IMR-90 (cell line): ENCODE data around the gene CLCN4. TPM values are rescaled to one million over a fixed set of nuclear protein-coding genes. Genes with fewer than 3 reads are reported as not detected.

Source experiments
- ATAC-seq: fragments of 200-7000 bp; cut with Tn5 transposase; 2 replicates; pipeline ENCODE4 v1.9.1; 2020; ENCODE audit warnings: low read depth, mild to moderate bottlenecking, moderate library complexity
- BruUV-seq: library from RNA; stranded (reverse); fragments of 400-500 nt; replicated peaks from 2 replicates; lab custom pipeline; 2021; lab: Mats Ljungman, UMichigan
- CTCF ChIA-PET: fragments of 300-600 bp; formaldehyde crosslinking; extraction: SDS; loops from one replicate; lab custom pipeline; 2021; ENCODE audit warnings: antibody characterized with exemption; lab: Yijun Ruan, JAX
- POLR2A ChIA-PET: fragments of 300-600 bp; sonication (Branson Sonifier 250); formaldehyde crosslinking; loops from one replicate; lab custom pipeline; 2022; ENCODE audit warnings: antibody characterized with exemption; ENCODE audit not compliant: unreplicated experiment; lab: Charles Lee
- DNase-seq: peaks from one replicate; pipeline ENCODE4 v3.0.0; 2013
- H2AFZ ChIP-seq: replicated peaks from 2 replicates; pipeline ENCODE3; 2013; ENCODE audit warnings: low read length, mild to moderate bottlenecking; ENCODE audit not compliant: poor library complexity
- H2AK5ac ChIP-seq: 2 replicates; pipeline ENCODE4 v1.6.1; 2013; ENCODE audit warnings: low read depth, low read length, inconsistent platforms
- H2AK9ac ChIP-seq: replicated peaks from 2 replicates; pipeline ENCODE3; 2013; ENCODE audit warnings: mild to moderate bottlenecking, low read depth, low read length, moderate library complexity; ENCODE audit not compliant: poor library complexity
- H2BK120ac ChIP-seq: 2 replicates; pipeline ENCODE4 v1.6.1; 2013; ENCODE audit warnings: low read depth, low read length, inconsistent platforms
- H2BK15ac ChIP-seq: 3 replicates; pipeline ENCODE4 v1.6.1; 2013; ENCODE audit warnings: low read depth, low read length, inconsistent platforms
- H2BK20ac ChIP-seq: 2 replicates; pipeline ENCODE4 v1.6.1; 2013; ENCODE audit warnings: low read depth, mild to moderate bottlenecking, inconsistent platforms, low read length, moderate library complexity
- H2BK5ac ChIP-seq: 2 replicates; pipeline ENCODE4 v1.6.1; 2013; ENCODE audit warnings: mild to moderate bottlenecking, low read depth, low read length, inconsistent platforms; ENCODE audit not compliant: poor library complexity, severe bottlenecking
- H3K14ac ChIP-seq: replicated peaks from 2 replicates; pipeline ENCODE4 v1.6.1; 2013; ENCODE audit warnings: low read depth, low read length, inconsistent platforms
- H3K18ac ChIP-seq: 2 replicates; pipeline ENCODE4 v1.6.1; 2013; ENCODE audit warnings: low read depth, low read length, control low read depth
- H3K23ac ChIP-seq: 2 replicates; pipeline ENCODE4 v1.6.1; 2013; ENCODE audit warnings: low read depth, low read length, inconsistent platforms
- H3K27ac ChIP-seq: 2 replicates; pipeline ENCODE4 v1.5.1; 2013; ENCODE audit warnings: mild to moderate bottlenecking, control low read depth, low read length; ENCODE audit not compliant: insufficient read depth
- H3K27me3 ChIP-seq: 2 replicates; pipeline ENCODE4 v1.6.1; 2013; ENCODE audit warnings: low read length; ENCODE audit not compliant: control insufficient read depth, insufficient read depth
- H3K36me3 ChIP-seq: 2 replicates; pipeline ENCODE4 v1.6.1; 2013; ENCODE audit warnings: low read length, mixed read lengths; ENCODE audit not compliant: control insufficient read depth, insufficient read depth
- H3K4ac ChIP-seq: 2 replicates; pipeline ENCODE4 v1.6.1; 2013; ENCODE audit warnings: low read depth, low read length, inconsistent platforms
- H3K4me1 ChIP-seq: 2 replicates; pipeline ENCODE4 v1.6.1; 2013; ENCODE audit warnings: low read length, mixed read lengths; ENCODE audit not compliant: control insufficient read depth, insufficient read depth
- H3K4me2 ChIP-seq: 2 replicates; pipeline ENCODE4 v1.6.1; 2013; ENCODE audit warnings: low read depth, mild to moderate bottlenecking, control low read depth, low read length, moderate library complexity
- H3K4me3 ChIP-seq: 2 replicates; pipeline ENCODE4 v1.5.1; 2013; ENCODE audit warnings: low read depth, mild to moderate bottlenecking, control low read depth, low read length, moderate library complexity; ENCODE audit not compliant: insufficient read depth
- H3K56ac ChIP-seq: 2 replicates; pipeline ENCODE4 v1.6.1; 2013; ENCODE audit warnings: low read length, inconsistent platforms; ENCODE audit not compliant: insufficient read depth; ENCODE audit errors: extremely low read depth
- H3K79me1 ChIP-seq, 2 experiments: 2 replicates each; pipeline ENCODE4 v1.6.1; 2013; ENCODE audit warnings: low read length in 2 of 2, inconsistent platforms in 1 of 2, low read depth in 1 of 2
- H3K9ac ChIP-seq: 2 replicates; pipeline ENCODE4 v1.6.1; 2013; ENCODE audit warnings: low read depth, low read length, control low read depth
- H3K9me1 ChIP-seq: 2 replicates; pipeline ENCODE4 v1.6.1; 2013; ENCODE audit warnings: low read length, inconsistent platforms; ENCODE audit not compliant: insufficient read depth
- H3K9me3 ChIP-seq: 2 replicates; pipeline ENCODE4 v1.6.1; 2013; ENCODE audit warnings: low read length; ENCODE audit not compliant: control insufficient read depth, insufficient read depth
- H4K20me1 ChIP-seq: 2 replicates; pipeline ENCODE4 v1.6.1; 2013; ENCODE audit warnings: low read length, inconsistent platforms; ENCODE audit not compliant: insufficient read depth
- H4K5ac ChIP-seq: 2 replicates; pipeline ENCODE4 v1.6.1; 2013; ENCODE audit warnings: mild to moderate bottlenecking, low read depth, low read length, control low read depth
- H4K8ac ChIP-seq, 2 experiments: 2 replicates each; pipeline ENCODE4 v1.6.1; 2013; ENCODE audit warnings: low read depth in 2 of 2, low read length in 2 of 2, control low read depth in 1 of 2, inconsistent platforms in 1 of 2
- H4K91ac ChIP-seq: 2 replicates; pipeline ENCODE4 v1.6.1; 2013; ENCODE audit warnings: low read depth, low read length, inconsistent platforms; ENCODE audit not compliant: insufficient read depth
- BHLHE40 ChIP-seq: fragments of 150-350 bp; IDR thresholded peaks from 2 replicates; pipeline ENCODE4 v1.6.1; 2016; ENCODE audit warnings: mild to moderate bottlenecking, low read depth, low read length
- CEBPB ChIP-seq: IDR thresholded peaks from 2 replicates; pipeline ENCODE4 v1.6.1; 2012; ENCODE audit warnings: low read depth, low read length, improper control_type of control experiment
- CHD1 ChIP-seq: IDR thresholded peaks from 2 replicates; pipeline ENCODE4 v1.6.1; 2012; ENCODE audit warnings: low read depth, low read length, improper control_type of control experiment
- CTCF ChIP-seq: conservative IDR thresholded peaks from 2 replicates; pipeline ENCODE4 v1.5.1; 2012; ENCODE audit warnings: mild to moderate bottlenecking, low read depth, low read length, improper control_type of control experiment
- POLR2A ChIP-seq: IDR thresholded peaks from 2 replicates; pipeline ENCODE4 v1.6.1; 2012; ENCODE audit warnings: mild to moderate bottlenecking, low read depth, low read length
- RFX5 ChIP-seq: IDR thresholded peaks from 2 replicates; pipeline ENCODE4 v1.8.0; 2012; ENCODE audit warnings: low read depth, mild to moderate bottlenecking, low read length, moderate library complexity
- SMC3 ChIP-seq: fragments of 150-350 bp; IDR thresholded peaks from 2 replicates; pipeline ENCODE4 v1.6.1; 2016; ENCODE audit warnings: low read depth, mild to moderate bottlenecking, antibody characterized with exemption, low read length, moderate library complexity
- USF2 ChIP-seq: fragments of 150-350 bp; IDR thresholded peaks from 2 replicates; pipeline ENCODE4 v1.6.1; 2017; ENCODE audit warnings: mild to moderate bottlenecking, antibody characterized with exemption, low read length, low read depth
- WGBS, 2 experiments: methylation state at CpG; one replicate each; pipeline versions ENCODE4 v1.1.5 to v1.1.7; 2013; ENCODE audit warnings: missing lambda C conversion rate in 2 of 2; ENCODE audit not compliant: insufficient read length in 1 of 2; ENCODE audit errors: extremely low coverage in 2 of 2; 5-methylcytosine and 5-hydroxymethylcytosine counted together
- dilution Hi-C: fragments of 300-500 bp; cut with HindIII; formaldehyde crosslinking; loops from one replicate; pipeline ENCODE4 v1.14.3; 2018; ENCODE audit warnings: low sequenced_read_pairs; ENCODE audit not compliant: unreplicated experiment
- in situ Hi-C: fragments of 300-500 bp; cut with MboI; formaldehyde crosslinking; loops from 3 replicates; pipeline ENCODE4 v1.14.3; 2019; ENCODE audit warnings: low sequenced_read_pairs, inconsistent platforms, mixed read lengths
- intact Hi-C: fragments of 100-400 bp; cut with micrococcal nuclease; formaldehyde crosslinking; loops from 2 replicates; pipeline ENCODE4 v1.10.0; 2022
- polyA plus RNA-seq, 3 experiments: library from polyadenylated mRNA; depleted of rRNA; stranded (reverse); fragments of >200 nt; gene quantifications; 2 replicates each; pipeline ENCODE4 v1.2.3, GENCODE V29; 2012; ENCODE audit warnings: low replicate concordance in 1 of 3
- total RNA-seq: library from RNA; depleted of rRNA; stranded (reverse); fragments of >200 nt; gene quantifications from 2 replicates; pipeline ENCODE4 v1.2.3, GENCODE V29; 2012

CLCN4 gene
- total and polyA plus RNA-seq, 2 of the 4 experiments (the other 2 are of a cell fraction), result 2.2 to 4.5 TPM

- in situ Hi-C loops, result no loop called here
- Histone ChIP-seq H2AK9ac (no peak overlapping the region), H3K4me3 (no peak overlapping the region), H2AK5ac (no peak overlapping the region), H4K5ac (no peak overlapping the region), H3K14ac (no peak overlapping the region), H3K36me3 (no peaks in the 10 kb centered on the region), H3K79me1 (no peaks in the 10 kb centered on the region), H3K9ac (no peak overlapping the region), H2BK120ac (no peak overlapping the region), H3K18ac (no peak overlapping the region), H4K91ac (no peak overlapping the region), H3K4me1 (no peaks in the 10 kb centered on the region), H2BK5ac (no peak overlapping the region), H3K9me3 (no peaks in the 10 kb centered on the region), H3K4me2 (no peak overlapping the region), H2AFZ (no peak overlapping the region), H3K27me3 (no peaks in the 10 kb centered on the region), H4K20me1 (no peaks in the 10 kb centered on the region), H3K56ac (no peak overlapping the region), H4K8ac (no peak overlapping the region), H2BK15ac (no peak overlapping the region), H3K4ac (no peak overlapping the region), H3K9me1 (no peaks in the 10 kb centered on the region), H2BK20ac (no peak overlapping the region), H3K23ac (no peak overlapping the region), H3K27ac (no peak overlapping the region)
- no TSS peak for BruUV-seq
- dilution Hi-C loops, result no loop called here
- ChIA-PET POLR2A (no interaction called here), CTCF (interaction anchor here (0.7 to 1.1 kb wide), 2 partner anchors 11 to 444 kb away, joined by 3 to 5 read pairs; no protein-coding TSS in a partner anchor)
- intact Hi-C loops, result no loop called here
- DNase-seq, result no peak
- TF ChIP-seq USF2 (no peak), POLR2A (no peak), RFX5 (no peak), SMC3 (no peak), CHD1 (no peak), CEBPB (no peak), BHLHE40 (no peak), CTCF (no peak)
- ATAC-seq, result no peak
- 82% methylated on average over 3 of the region's 4 CpGs; no CpG with 5 or more reads in 1 of the 2 experiments for WGBS, 2 experiments
These were observed 52.2 kb downstream of the CLCN4 start for GRCh38 chrX:10208953-10209352.
